ENCODE results near the gene NOSIP.
"Not testable (repeated sequence)": the region's sequence is repeated elsewhere in the genome, so short reads cannot be mapped to it uniquely, and the experiment has no call there.

Gene NOSIP, protein sequence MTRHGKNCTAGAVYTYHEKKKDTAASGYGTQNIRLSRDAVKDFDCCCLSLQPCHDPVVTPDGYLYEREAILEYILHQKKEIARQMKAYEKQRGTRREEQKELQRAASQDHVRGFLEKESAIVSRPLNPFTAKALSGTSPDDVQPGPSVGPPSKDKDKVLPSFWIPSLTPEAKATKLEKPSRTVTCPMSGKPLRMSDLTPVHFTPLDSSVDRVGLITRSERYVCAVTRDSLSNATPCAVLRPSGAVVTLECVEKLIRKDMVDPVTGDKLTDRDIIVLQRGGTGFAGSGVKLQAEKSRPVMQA

GRCh38 chr19:49580264-49581006 is at the start of gene NOSIP:
Gene NOSIP (minus strand): TSS chr19:49580556. CDS start chr19:49560691, 19,865 bp downstream.
- peak; percentile 98 for DNase-seq (ENCODE audit: low read depth)
- TF ChIP-seq, protein P1, sequence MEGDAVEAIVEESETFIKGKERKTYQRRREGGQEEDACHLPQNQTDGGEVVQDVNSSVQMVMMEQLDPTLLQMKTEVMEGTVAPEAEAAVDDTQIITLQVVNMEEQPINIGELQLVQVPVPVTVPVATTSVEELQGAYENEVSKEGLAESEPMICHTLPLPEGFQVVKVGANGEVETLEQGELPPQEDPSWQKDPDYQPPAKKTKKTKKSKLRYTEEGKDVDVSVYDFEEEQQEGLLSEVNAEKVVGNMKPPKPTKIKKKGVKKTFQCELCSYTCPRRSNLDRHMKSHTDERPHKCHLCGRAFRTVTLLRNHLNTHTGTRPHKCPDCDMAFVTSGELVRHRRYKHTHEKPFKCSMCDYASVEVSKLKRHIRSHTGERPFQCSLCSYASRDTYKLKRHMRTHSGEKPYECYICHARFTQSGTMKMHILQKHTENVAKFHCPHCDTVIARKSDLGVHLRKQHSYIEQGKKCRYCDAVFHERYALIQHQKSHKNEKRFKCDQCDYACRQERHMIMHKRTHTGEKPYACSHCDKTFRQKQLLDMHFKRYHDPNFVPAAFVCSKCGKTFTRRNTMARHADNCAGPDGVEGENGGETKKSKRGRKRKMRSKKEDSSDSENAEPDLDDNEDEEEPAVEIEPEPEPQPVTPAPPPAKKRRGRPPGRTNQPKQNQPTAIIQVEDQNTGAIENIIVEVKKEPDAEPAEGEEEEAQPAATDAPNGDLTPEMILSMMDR (conservative IDR thresholded peaks at IDR 0.05; ENCODE audit: low read depth, low read length) = no peak

DNA sequence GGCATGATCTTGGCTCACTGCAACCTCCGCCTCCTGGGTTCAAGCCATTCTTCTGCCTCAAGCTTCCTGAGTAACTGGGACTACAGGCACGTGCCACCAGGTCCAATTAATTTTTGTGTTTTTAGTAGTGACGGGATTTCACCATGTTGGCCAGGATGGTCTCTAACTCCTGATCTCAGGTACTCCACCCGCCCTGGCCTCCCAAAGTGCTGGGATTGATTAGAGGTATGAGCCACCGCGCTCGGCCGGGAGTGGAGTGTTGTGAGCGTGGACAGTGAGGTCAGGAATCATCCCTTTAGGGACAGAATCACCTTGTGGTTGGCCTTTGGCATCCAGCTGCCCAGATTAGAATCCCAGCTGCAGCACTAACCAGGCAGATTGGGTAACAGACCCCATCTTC is 49.3 kb upstream of the NOSIP start:
- no peak for DNase-seq (ENCODE audit: low read depth)
- no peak overlapping the region for H3K4me3 ChIP-seq (ENCODE audit: low read depth, low read length)
- TF ChIP-seq, protein P1 (conservative IDR thresholded peaks at IDR 0.05; ENCODE audit: low read depth, low read length) = no peak

More at GRCh38 chr19:49580264-49581006, at the start of gene NOSIP:
- peak within 1 kb of the TSS; percentile 86 for H3K4me3 ChIP-seq (ENCODE audit: low read depth, low read length)

DNA sequence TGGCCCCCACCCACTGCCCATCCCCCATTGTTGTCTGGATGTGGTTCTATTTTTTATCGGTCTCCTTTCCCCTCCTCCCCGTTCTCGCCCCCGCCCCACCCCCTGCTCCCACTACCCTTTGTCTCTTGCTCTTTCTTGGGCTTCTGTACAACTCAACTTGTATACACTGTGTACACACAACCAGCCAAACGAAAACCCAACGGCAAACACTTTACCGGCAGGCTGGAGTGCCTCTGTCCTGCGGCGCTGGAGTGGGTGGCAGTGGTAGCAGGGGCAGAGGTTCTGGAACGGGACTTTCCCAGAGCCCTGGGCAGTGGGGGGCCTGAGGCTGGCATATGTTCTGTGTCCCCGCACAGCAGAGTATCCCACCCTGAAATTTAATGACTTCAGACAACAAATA is 45.9 kb upstream of the NOSIP start:
- TF ChIP-seq, protein P1 (conservative IDR thresholded peaks at IDR 0.05; ENCODE audit: low read depth, low read length) = no peak
- no peak overlapping the region for H3K4me3 ChIP-seq (ENCODE audit: low read depth, low read length)
- DNase-seq (ENCODE audit: low read depth) = no peak

GRCh38 chr19:49624967-49625910 is 44.9 kb upstream of the NOSIP start:
- TF ChIP-seq, protein P1 (conservative IDR thresholded peaks at IDR 0.05; ENCODE audit: low read depth, low read length) = no peak
- DNase-seq (ENCODE audit: low read depth) = no peak
- H3K4me3 ChIP-seq (ENCODE audit: low read depth, low read length) = no peak overlapping the region

DNA sequence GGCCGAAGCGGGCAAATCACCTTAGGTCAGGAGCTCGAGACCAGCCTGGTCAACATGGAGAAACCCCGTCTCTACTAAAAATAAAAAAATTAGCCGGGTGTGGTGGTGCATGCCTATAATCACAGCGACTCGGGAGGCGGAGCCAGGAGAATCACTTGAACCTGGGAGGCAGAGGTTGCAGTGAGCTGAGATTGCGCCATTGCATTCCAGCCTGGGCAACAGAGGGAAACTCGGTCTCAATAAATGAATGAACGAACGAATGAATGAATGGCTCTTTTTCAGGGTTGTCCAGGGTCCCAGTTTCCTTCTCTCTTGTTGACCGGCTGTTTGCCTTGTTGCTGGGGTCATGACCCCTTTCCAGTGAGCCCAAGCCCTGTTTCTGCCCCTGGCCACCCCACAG is 37.5 kb upstream of the NOSIP start:
- DNase-seq (ENCODE audit: low read depth); H3K4me3 ChIP-seq (ENCODE audit: low read depth, low read length): not testable (repeated sequence)

GRCh38 chr19:49616945-49617344 is 36.6 kb upstream of the NOSIP start:
- TF ChIP-seq, protein P1 (conservative IDR thresholded peaks at IDR 0.05; ENCODE audit: low read depth, low read length) = no peak
- DNase-seq (ENCODE audit: low read depth) = no peak
- no peak overlapping the region for H3K4me3 ChIP-seq (ENCODE audit: low read depth, low read length)

- TF ChIP-seq, protein P1 (conservative IDR thresholded peaks at IDR 0.05; ENCODE audit: low read depth, low read length) = no peak
- DNase-seq (ENCODE audit: low read depth) = no peak
- H3K4me3 ChIP-seq (ENCODE audit: low read depth, low read length) = no peak overlapping the region
Measured at GRCh38 chr19:49616532-49616931, 36.2 kb upstream of the NOSIP start.
